ENCODE measurements around the gene ST6GALNAC5. TPM values are rescaled to one million over a fixed set of nuclear protein-coding genes. Genes with fewer than 3 reads are reported as not detected.

The ST6GALNAC5 gene
- total and polyA plus RNA-seq, 2 experiments from 2014 or later, result 4.1 to 19.2 TPM

DNA sequence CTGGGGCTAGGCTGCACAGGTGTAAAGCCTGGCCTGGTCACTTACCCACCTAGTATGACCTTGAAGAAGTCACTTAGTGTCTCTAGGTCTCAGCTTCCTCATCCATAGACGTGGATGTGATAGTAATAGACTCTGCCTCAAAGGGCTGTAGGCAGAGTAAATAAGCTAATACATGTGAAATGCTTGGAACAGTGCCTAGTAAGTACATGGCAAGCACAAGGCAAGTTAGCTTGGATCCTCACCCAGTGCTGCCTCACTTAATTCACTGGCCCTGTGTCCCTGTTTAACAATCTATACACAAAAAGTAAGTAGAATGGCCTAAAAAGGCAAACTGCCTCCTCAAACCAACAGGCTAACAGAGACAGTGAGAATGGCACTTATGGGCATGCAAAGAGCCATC is 184.1 kb downstream of the ST6GALNAC5 start:
- Histone ChIP-seq H3K9me2 (ENCODE audit: insufficient read depth) (0 out of 2 replicates have a peak, but pooled peaks cover 4% of the 10 kb centered on the region), H4K20me1 (replicated peaks; ENCODE audit: insufficient read depth) (no peaks in the 10 kb centered on the region), H3K36me3 (ENCODE audit: insufficient read depth) (no peaks in the 10 kb centered on the region), H3K4me1 (ENCODE audit: insufficient read depth) (no peaks in the 10 kb centered on the region), H3K27me3 (ENCODE audit: insufficient read depth) (no peaks in the 10 kb centered on the region), H3K27ac (ENCODE audit: low read depth) (no peak overlapping the region), H2AFZ (no peak overlapping the region), H3K4me3 (no peak overlapping the region), H3F3A (replicated peaks; ENCODE audit: low read depth) (no peaks in the 10 kb centered on the region), H3K79me2 (replicated peaks; ENCODE audit: insufficient read depth) (no peaks in the 10 kb centered on the region), H3K4me2 (no peak overlapping the region)
- no peaks in the 10 kb centered on the region for H3K36me3 Mint-ChIP-seq (ENCODE audit: low read depth)
- H3K27ac Mint-ChIP-seq, result peak overlapping the region; percentile 19; the same call in 1 of the 2 replicates
- no peaks in the 10 kb centered on the region for H3K27me3 Mint-ChIP-seq (ENCODE audit: insufficient read depth, low read depth, poor library complexity)
- H3K4me3 Mint-ChIP-seq, result no peak overlapping the region
- TF ChIP-seq, protein P1, sequence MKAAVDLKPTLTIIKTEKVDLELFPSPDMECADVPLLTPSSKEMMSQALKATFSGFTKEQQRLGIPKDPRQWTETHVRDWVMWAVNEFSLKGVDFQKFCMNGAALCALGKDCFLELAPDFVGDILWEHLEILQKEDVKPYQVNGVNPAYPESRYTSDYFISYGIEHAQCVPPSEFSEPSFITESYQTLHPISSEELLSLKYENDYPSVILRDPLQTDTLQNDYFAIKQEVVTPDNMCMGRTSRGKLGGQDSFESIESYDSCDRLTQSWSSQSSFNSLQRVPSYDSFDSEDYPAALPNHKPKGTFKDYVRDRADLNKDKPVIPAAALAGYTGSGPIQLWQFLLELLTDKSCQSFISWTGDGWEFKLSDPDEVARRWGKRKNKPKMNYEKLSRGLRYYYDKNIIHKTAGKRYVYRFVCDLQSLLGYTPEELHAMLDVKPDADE (IDR thresholded peaks at IDR 0.05), result no peak
- no peak for TF ChIP-seq CREB1 (CRISPR knock-in tag; IDR thresholded peaks at IDR 0.05; ENCODE audit: low read depth)
- TF ChIP-seq, protein P2, sequence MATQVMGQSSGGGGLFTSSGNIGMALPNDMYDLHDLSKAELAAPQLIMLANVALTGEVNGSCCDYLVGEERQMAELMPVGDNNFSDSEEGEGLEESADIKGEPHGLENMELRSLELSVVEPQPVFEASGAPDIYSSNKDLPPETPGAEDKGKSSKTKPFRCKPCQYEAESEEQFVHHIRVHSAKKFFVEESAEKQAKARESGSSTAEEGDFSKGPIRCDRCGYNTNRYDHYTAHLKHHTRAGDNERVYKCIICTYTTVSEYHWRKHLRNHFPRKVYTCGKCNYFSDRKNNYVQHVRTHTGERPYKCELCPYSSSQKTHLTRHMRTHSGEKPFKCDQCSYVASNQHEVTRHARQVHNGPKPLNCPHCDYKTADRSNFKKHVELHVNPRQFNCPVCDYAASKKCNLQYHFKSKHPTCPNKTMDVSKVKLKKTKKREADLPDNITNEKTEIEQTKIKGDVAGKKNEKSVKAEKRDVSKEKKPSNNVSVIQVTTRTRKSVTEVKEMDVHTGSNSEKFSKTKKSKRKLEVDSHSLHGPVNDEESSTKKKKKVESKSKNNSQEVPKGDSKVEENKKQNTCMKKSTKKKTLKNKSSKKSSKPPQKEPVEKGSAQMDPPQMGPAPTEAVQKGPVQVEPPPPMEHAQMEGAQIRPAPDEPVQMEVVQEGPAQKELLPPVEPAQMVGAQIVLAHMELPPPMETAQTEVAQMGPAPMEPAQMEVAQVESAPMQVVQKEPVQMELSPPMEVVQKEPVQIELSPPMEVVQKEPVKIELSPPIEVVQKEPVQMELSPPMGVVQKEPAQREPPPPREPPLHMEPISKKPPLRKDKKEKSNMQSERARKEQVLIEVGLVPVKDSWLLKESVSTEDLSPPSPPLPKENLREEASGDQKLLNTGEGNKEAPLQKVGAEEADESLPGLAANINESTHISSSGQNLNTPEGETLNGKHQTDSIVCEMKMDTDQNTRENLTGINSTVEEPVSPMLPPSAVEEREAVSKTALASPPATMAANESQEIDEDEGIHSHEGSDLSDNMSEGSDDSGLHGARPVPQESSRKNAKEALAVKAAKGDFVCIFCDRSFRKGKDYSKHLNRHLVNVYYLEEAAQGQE (IDR thresholded peaks at IDR 0.05; ENCODE audit: unreplicated experiment), result no peak
- TF ChIP-seq, protein P3, sequence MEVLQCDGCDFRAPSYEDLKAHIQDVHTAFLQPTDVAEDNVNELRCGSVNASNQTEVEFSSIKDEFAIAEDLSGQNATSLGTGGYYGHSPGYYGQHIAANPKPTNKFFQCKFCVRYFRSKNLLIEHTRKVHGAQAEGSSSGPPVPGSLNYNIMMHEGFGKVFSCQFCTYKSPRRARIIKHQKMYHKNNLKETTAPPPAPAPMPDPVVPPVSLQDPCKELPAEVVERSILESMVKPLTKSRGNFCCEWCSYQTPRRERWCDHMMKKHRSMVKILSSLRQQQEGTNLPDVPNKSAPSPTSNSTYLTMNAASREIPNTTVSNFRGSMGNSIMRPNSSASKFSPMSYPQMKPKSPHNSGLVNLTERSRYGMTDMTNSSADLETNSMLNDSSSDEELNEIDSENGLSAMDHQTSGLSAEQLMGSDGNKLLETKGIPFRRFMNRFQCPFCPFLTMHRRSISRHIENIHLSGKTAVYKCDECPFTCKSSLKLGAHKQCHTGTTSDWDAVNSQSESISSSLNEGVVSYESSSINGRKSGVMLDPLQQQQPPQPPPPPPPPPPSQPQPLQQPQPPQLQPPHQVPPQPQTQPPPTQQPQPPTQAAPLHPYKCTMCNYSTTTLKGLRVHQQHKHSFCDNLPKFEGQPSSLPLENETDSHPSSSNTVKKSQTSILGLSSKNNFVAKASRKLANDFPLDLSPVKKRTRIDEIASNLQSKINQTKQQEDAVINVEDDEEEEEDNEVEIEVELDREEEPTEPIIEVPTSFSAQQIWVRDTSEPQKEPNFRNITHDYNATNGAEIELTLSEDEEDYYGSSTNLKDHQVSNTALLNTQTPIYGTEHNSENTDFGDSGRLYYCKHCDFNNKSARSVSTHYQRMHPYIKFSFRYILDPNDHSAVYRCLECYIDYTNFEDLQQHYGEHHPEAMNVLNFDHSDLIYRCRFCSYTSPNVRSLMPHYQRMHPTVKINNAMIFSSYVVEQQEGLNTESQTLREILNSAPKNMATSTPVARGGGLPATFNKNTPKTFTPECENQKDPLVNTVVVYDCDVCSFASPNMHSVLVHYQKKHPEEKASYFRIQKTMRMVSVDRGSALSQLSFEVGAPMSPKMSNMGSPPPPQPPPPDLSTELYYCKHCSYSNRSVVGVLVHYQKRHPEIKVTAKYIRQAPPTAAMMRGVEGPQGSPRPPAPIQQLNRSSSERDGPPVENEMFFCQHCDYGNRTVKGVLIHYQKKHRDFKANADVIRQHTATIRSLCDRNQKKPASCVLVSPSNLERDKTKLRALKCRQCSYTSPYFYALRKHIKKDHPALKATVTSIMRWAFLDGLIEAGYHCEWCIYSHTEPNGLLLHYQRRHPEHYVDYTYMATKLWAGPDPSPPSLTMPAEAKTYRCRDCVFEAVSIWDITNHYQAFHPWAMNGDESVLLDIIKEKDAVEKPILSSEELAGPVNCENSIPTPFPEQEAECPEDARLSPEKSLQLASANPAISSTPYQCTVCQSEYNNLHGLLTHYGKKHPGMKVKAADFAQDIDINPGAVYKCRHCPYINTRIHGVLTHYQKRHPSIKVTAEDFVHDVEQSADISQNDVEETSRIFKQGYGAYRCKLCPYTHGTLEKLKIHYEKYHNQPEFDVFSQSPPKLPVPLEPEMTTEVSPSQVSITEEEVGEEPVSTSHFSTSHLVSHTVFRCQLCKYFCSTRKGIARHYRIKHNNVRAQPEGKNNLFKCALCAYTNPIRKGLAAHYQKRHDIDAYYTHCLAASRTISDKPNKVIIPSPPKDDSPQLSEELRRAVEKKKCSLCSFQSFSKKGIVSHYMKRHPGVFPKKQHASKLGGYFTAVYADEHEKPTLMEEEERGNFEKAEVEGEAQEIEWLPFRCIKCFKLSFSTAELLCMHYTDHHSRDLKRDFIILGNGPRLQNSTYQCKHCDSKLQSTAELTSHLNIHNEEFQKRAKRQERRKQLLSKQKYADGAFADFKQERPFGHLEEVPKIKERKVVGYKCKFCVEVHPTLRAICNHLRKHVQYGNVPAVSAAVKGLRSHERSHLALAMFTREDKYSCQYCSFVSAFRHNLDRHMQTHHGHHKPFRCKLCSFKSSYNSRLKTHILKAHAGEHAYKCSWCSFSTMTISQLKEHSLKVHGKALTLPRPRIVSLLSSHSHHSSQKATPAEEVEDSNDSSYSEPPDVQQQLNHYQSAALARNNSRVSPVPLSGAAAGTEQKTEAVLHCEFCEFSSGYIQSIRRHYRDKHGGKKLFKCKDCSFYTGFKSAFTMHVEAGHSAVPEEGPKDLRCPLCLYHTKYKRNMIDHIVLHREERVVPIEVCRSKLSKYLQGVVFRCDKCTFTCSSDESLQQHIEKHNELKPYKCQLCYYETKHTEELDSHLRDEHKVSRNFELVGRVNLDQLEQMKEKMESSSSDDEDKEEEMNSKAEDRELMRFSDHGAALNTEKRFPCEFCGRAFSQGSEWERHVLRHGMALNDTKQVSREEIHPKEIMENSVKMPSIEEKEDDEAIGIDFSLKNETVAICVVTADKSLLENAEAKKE (CRISPR knock-in tag; IDR thresholded peaks at IDR 0.05), result no peak
- no peak for TF ChIP-seq EZH2 (IDR thresholded peaks at IDR 0.05; ENCODE audit: low read depth, unreplicated experiment)
- TF ChIP-seq POLR2AphosphoS5 (IDR thresholded peaks at IDR 0.05; ENCODE audit: low read depth), result no peak
- no peak for TF ChIP-seq NANOG (IDR thresholded peaks at IDR 0.05; ENCODE audit: borderline replicate concordance)
- TF ChIP-seq ZNF114 (CRISPR knock-in tag; IDR thresholded peaks at IDR 0.05), result no peak
- TF ChIP-seq, protein P4, sequence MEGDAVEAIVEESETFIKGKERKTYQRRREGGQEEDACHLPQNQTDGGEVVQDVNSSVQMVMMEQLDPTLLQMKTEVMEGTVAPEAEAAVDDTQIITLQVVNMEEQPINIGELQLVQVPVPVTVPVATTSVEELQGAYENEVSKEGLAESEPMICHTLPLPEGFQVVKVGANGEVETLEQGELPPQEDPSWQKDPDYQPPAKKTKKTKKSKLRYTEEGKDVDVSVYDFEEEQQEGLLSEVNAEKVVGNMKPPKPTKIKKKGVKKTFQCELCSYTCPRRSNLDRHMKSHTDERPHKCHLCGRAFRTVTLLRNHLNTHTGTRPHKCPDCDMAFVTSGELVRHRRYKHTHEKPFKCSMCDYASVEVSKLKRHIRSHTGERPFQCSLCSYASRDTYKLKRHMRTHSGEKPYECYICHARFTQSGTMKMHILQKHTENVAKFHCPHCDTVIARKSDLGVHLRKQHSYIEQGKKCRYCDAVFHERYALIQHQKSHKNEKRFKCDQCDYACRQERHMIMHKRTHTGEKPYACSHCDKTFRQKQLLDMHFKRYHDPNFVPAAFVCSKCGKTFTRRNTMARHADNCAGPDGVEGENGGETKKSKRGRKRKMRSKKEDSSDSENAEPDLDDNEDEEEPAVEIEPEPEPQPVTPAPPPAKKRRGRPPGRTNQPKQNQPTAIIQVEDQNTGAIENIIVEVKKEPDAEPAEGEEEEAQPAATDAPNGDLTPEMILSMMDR (conservative IDR thresholded peaks at IDR 0.05; ENCODE audit: low read depth in 2 of 2), result no peak
- no peak for TF ChIP-seq ZNF331 (CRISPR knock-in tag; IDR thresholded peaks at IDR 0.05; ENCODE audit: low read depth)
- no peak for TF ChIP-seq EZH2phosphoT487 (IDR thresholded peaks at IDR 0.05; ENCODE audit: unreplicated experiment)
- no peak for TF ChIP-seq JUNB (IDR thresholded peaks at IDR 0.05; ENCODE audit: unreplicated experiment)
- TF ChIP-seq STAT1 (IDR thresholded peaks at IDR 0.05; ENCODE audit: unreplicated experiment), result no peak
- no peak for ATAC-seq
- H3K4me1 Mint-ChIP-seq, result no peaks in the 10 kb centered on the region
- DNase-seq (ENCODE audit: low spot score), result no peak
- H3K9me3 Mint-ChIP-seq, result no peaks in the 10 kb centered on the region
